Activated CD4-positive, alpha-beta T cell treated with anti-CD3 and anti-CD28 coated beads, Interleukin-2, Interleukin-4, amounts not matched to agents 100 ng/mL and 50 ng/mL, durations not matched to agents 16 hours and 8 hours (primary cell): ENCODE data around the gene DUOX1.

ENCODE experiments used
- DNase-seq: peaks from one replicate; pipeline ENCODE4 v3.0.0-alpha.2; 2020; ENCODE audit warnings: low spot score

Gene DUOX1

DNA sequence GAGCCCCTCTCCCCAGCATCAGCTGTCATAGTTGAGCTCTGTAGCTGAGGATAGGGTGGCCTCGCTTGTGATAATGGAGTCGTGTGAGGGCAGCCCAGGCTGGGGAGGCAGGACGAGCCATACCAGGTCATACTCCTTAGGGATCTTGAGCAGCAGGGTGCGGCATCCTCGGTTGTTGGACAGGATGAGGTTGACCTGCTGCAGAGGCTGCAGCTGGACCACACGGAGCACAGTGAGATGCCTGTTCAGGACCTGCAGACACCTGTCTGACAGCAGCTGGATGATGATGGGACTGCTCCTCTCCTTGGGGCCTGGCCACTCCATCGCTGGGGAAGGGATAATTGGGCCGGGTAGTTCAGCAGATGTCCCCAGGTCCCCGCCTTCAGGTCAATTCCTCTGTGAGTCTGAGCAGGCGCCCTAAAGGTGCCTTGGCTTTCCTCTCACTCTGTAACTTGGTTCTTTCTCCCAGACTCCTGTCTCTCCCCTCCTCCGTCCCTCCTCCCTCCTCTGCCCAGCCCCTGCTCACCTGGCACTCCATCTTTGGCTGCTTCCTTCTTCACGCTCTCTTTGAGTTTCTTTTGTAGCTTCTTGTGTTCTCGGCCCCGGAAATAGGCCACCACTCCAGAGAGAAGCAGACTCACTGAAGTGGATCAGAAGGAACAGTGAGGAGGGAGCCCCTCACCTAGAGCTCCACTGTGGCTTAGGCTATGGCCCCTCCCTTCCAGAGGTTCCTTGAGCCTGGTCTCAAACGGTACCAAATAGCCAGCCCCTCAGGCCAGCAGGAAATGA, 23.6 kb upstream of the DUOX1 start:
- no peak for DNase-seq

DNA sequence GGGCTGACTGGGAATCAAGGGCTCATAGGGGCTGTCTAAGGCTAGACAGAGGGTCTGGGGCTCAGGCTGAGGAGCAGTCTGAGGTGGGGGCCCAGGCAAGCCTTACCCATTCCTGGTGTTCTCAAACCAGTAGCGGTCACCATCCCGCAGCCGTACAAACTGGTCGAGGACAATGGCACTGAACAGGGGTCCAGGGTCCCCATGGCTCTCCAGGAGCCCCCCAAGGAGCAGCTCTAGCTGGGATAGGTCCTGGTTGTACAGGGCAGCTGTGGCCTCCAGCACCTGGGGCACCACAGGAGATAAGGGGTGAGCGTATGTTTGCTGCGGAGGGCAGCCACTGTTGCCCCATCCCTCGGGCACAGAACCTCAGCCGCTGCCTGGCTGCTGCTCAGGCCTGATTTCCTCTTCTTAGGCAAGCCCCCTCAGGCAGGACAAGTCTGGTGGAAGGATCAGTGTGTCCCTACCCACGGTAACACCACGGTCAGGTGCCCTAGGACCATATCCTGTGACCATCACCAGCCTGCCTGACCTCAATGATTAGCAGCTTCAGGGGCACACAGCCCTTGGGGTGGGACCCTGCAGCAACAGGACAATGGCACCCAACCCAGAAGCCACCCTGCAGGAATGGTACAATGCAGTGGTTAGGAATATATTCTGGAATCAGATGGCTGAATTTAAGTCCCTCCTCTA, 21.7 kb upstream of the DUOX1 start:
- no peak for DNase-seq

- no peak for DNase-seq
Measured at GRCh38 chr15:45110256-45110820, 19.5 kb upstream of the DUOX1 start.

GRCh38 chr15:45111390-45112142, 18.2 kb upstream of the DUOX1 start:
- DNase-seq, result no peak

GRCh38 chr15:45112143-45112590, 17.6 kb upstream of the DUOX1 start:
- no peak for DNase-seq

DNA sequence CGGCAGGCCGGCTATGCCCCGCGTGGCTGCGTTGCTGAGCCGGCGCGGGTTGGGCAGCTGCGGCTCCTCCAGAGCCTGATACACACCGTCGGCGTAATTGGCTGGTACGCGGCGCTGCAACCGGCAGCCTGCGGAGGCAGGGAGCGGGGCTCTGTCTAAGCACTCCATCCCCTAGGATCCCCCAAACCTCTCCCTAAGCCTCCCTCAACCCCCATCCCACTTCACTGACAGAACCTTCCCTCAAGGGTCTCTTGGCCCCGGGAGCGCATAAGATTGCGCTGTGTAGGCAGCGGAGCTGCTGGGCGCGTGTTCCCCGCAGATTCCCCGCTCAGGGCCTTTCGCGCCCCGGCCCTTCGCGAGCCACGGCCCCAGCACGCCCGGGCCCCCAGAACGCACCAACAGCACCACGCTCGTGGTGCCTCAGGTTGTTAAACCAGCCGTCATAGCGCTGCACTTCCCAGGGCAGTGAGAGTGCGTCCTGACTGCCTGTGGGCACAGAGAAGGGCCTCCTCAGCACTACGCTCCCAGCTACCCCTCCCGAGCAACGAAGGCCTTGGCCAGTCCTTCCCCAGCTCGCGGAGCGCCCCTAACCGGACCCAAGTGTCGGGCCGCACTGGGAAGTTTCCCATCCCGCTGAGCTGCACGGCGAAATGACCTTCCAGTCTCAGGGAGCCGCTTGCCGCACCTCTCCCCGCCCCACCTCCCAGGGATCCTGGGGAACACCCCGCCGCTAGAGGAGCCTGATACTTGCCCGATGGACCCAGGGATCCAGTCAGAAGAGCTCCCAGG, 17.0 kb upstream of the DUOX1 start:
- DNase-seq, result no peak

DNA sequence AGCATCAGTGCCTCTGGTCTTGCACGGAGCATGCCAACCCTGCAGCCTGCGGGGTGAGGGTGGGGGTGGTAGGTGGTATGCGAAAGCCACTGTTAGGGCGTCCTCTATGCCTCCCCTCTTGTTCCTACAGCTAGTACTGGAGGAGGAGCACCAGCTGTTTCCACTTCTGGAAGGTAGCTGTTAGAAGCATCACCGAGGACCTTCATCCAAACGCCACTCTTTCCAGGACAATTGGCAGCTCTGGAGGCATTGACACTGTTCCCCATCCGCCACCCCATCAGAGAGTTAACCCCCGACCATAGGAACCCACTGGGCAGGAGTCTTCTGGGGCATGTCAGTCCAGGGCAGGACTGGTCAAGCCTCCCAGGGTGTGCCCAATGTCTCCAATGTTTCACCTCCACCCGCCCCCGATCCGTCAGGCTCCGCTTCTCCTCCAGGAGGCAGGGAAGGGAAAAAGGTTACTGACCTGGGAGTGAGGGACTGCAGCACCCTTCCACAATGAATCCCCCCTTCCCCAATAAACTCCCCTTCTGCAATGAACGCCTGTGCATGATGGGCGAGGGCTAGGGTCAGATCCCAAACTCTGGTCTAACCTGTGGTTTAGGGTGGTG, 16.3 kb upstream of the DUOX1 start:
- DNase-seq, result no peak

GRCh38 chr15:45114076-45114750, 15.6 kb upstream of the DUOX1 start, which contains the start of the genes DUOX2 and DUOXA2:
DUOX2 (minus strand) TSS chr15:45114172; CDS start chr15:45113411, 761 bp downstream.
DUOXA2 (plus strand) TSS chr15:45114326; CDS start chr15:45114606, 280 bp downstream.
- no peak for DNase-seq

DNA sequence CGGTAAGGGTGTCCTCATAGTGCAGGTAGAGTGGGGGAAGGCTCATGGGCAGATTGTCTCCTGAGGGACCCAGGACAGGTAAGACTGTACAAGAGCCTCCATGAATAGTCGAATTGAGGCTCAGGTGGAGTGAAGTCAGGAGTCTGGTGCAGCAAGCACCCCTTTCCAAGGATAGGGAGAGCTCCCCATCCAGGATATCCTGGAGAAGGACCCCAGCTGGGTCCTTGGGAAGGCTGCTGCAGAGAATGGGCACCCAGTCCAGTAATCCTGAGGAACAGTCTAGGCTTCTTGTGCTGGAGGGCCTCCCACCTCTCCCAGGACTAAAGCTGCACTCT, 15.1 kb upstream of the DUOX1 start:
- no peak for DNase-seq

- no peak for DNase-seq
Measured at GRCh38 chr15:45115312-45115820, 14.4 kb upstream of the DUOX1 start.

- DNase-seq, result no peak
Measured at GRCh38 chr15:45116006-45116481, 13.8 kb upstream of the DUOX1 start.

- DNase-seq, result no peak
Measured at GRCh38 chr15:45116482-45117307, 13.1 kb upstream of the DUOX1 start.

GRCh38 chr15:45117308-45118130, 12.3 kb upstream of the DUOX1 start:
- DNase-seq, result no peak

GRCh38 chr15:45118131-45118588, 11.6 kb upstream of the DUOX1 start:
- peak; percentile 89 for DNase-seq

DNA sequence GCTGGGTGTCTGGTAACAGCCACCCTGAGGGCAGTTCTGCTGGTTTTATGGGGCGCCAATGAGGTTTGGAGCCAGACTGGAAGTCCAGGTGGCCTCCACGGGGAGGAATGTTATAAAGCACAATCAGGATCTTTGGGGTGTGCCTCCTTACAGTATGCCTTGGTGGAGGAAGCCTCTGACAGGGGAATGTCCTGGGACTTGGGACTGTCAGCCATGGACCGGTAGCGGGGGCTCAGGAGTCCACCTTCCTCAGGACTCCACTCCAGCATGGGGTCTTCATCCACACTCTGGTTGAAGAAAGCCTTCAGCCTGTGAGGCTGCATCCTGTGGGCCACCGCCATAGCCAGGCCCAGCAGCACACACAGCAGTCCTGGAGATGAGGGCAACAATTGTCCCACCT, 10.8 kb upstream of the DUOX1 start:
- DNase-seq, result no peak

DNA sequence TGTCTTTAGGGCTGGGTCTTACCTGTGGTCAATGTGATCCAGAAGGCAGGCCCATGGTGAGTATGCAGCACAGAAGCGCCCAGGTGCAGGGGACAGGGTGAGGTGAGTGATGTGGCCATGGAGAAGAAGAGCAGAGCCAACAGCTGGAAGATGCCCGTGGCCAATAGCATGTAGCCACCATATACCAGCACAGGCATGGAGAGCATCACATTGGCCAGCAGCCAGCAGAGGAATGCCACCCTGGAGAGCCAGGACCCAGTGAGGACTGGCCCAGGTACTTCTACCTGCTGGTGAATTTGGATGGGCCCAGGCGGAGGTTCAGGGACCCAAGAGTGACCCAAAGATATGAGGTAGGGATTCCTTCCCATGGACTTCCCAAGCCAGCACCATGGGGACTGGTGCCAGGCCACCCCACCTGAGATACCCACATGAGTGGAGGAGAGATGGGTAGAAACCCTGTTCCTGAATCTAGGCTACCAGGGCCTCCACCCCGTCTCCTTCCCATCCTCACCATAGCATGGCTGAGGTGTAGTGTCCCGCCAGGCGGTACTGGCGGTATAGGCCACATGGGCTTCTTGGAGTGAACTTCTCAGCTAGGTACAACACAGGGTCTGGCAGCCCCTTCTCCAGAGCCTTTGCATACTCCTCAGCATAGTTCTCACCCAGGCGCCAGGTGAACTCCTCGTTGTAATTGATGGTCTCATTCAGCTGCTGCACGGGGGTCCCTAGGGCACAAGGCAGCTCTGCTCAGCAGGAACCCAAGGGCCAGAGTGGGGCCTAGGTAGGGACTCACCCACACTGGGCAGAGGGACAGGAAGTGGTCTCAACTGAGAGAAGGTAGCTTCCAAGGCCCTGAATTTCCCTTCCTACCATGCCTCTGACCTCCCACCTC, 9.5 kb upstream of the DUOX1 start:
- no peak for DNase-seq

DNA sequence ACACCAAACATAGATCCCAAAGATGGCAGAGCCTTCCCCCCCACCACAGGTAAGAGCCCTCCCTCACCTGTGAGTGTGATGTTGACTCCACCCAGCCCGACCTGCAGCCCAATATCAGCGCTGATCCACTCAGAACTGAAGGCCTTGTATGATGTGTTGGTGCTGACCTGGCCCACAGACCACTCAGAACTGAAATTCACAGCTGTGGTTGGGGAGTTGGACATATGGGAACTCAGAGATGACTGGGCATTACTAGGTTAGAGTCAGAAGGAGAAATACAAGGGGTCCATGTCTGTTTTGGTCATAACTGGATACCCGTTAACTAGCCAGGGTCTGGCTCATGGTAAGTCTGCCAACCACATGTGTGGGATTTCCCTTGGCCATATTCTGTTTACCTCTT, 8.8 kb upstream of the DUOX1 start:
- no peak for DNase-seq
